Measurements from ENCODE around the gene TCF15. TPM values are rescaled to one million over a fixed set of nuclear protein-coding genes. Genes with fewer than 3 reads are reported as not detected.
A peak's percentile ranks its signal among the peaks of the same experiment; 100 is the strongest.

Gene TCF15
- total and polyA plus RNA-seq, 2 of the 8 experiments (the other 6 are each of a cell fraction or from before 2014, with no cell fraction given) = 3.7 to 6.9 TPM

- H2BK120ac ChIP-seq (replicated peaks; ENCODE audit: low read depth, low read length) = no peak overlapping the region
- POLR2A ChIA-PET (ENCODE audit: partially characterized antibody) = interaction anchor here (0.7 to 1.1 kb wide), 4 partner anchors 60 to 161 kb away, joined by 3 read pairs; no protein-coding TSS in a partner anchor
- H3K18ac ChIP-seq (ENCODE audit: extremely low read depth, low read length) = no peak overlapping the region
- H3K9ac ChIP-seq (replicated peaks in 1 of 4; ENCODE audit: extremely low read depth in 1 of 4, low read depth in 3 of 4, low read length in 3 of 4) = no peak overlapping the region
- H2BK20ac ChIP-seq (ENCODE audit: low read length) = no peak overlapping the region
- no peaks in the 10 kb centered on the region for H4K20me1 ChIP-seq (replicated peaks in 1 of 2; ENCODE audit: control insufficient read depth in 1 of 2, insufficient read depth in 2 of 2, low read length in 2 of 2)
- peak overlapping the region in 1 of 4 experiments; percentile 45; a peak in 1 of 8 replicates for H3K4me3 ChIP-seq (ENCODE audit: extremely low read depth in 1 of 4, insufficient read depth in 2 of 4, low read depth in 3 of 4, low read length in 4 of 4)
- H3K9me3 ChIP-seq (ENCODE audit: insufficient read depth in 2 of 2, low read depth in 1 of 2, low read length in 1 of 2) = no peaks in the 10 kb centered on the region
- peaks cover 0 to 4% (median 1%) of the 10 kb centered on the region in 4 experiments; a peak in 2 of 7 replicates for H3K4me1 ChIP-seq (replicated peaks in 1 of 4; ENCODE audit: control insufficient read depth in 3 of 4, insufficient read depth in 4 of 4, low read length in 3 of 4)
- no peak overlapping the region for H4K91ac ChIP-seq (replicated peaks; ENCODE audit: insufficient read length, low read length)
- H3K4ac ChIP-seq (replicated peaks; ENCODE audit: insufficient read length, low read depth, low read length) = no peak overlapping the region
- peak overlapping the region; percentile 41; the same call in 1 of the 2 replicates for H4K8ac ChIP-seq (ENCODE audit: extremely low read depth, insufficient read depth, low read length)
- H3K14ac ChIP-seq (ENCODE audit: insufficient read length) = no peak overlapping the region
- no peak overlapping the region for H3K23ac ChIP-seq (ENCODE audit: insufficient read length)
- no peak overlapping the region for H2AFZ ChIP-seq (ENCODE audit: low read length)
- H3K4me2 ChIP-seq (ENCODE audit: insufficient read depth in 1 of 2, low read depth in 2 of 2, low read length in 2 of 2) = peak overlapping the region; percentile 4 to 36; a peak in 2 of 4 replicates
- no peaks in the 10 kb centered on the region for H3K23me2 ChIP-seq (ENCODE audit: low read depth, low read length)
- H3K79me2 ChIP-seq (ENCODE audit: control insufficient read depth in 1 of 2, insufficient read depth in 2 of 2, low read length in 2 of 2) = no peaks in the 10 kb centered on the region
- no peak overlapping the region for H4K5ac ChIP-seq (ENCODE audit: insufficient read length, low read depth, low read length)
- DNase-seq (ENCODE audit: low read depth in 1 of 2, low spot score in 2 of 2) (no peak), FAIRE-seq (no peak)
- H3K56ac ChIP-seq (replicated peaks; ENCODE audit: insufficient read length, low read depth, low read length) = no peak overlapping the region
- H3K27ac ChIP-seq (ENCODE audit: low read depth, low read length) = no peak overlapping the region
- H2BK12ac ChIP-seq (ENCODE audit: low read depth, low read length) = no peak overlapping the region
- no peaks in the 10 kb centered on the region for H3K27me3 ChIP-seq (replicated peaks in 1 of 4; ENCODE audit: control insufficient read depth in 3 of 4, extremely low read depth in 1 of 4, insufficient read depth in 3 of 4, low read length in 3 of 4)
- 26% methylated on average over 22 of the region's 57 CpGs; no CpG with 5 or more reads in 1 of the 2 experiments for WGBS, 2 experiments (ENCODE audit: extremely low coverage in 1 of 2, insufficient coverage in 1 of 2, insufficient read length in 1 of 2, insufficient replicate concordance in 2 of 2, low coverage in 1 of 2, low lambda C conversion rate in 2 of 2, missing lambda C conversion rate in 1 of 2)
- TF ChIP-seq SP1 (IDR thresholded peaks at IDR 0.05; ENCODE audit: low read depth, low read length) = no peak
- no peak for TF ChIP-seq EGR1 (IDR thresholded peaks at IDR 0.05; ENCODE audit: borderline replicate concordance, low read depth, low read length)
- TF ChIP-seq CREB1 (IDR thresholded peaks at IDR 0.05) = 0 out of 2 replicates have a peak, but pooled peaks have one; percentile 51
- no peak for TF ChIP-seq GTF2F1 (IDR thresholded peaks at IDR 0.05; ENCODE audit: borderline replicate concordance, low read depth, low read length)
- TF ChIP-seq BCL11A (IDR thresholded peaks at IDR 0.05; ENCODE audit: low read depth in 2 of 2, low read length in 2 of 2) = no peak
- no peak overlapping the region for H2BK15ac ChIP-seq (ENCODE audit: low read length)
- peaks cover 3 to 7% (median 4%) of the 10 kb centered on the region in 4 experiments; a peak in 6 of 8 replicates for H3K36me3 ChIP-seq (ENCODE audit: control insufficient read depth in 2 of 4, insufficient read depth in 4 of 4, low read length in 3 of 4)
- no peak overlapping the region for H2AK5ac ChIP-seq (ENCODE audit: low read depth, low read length)
- H3K79me1 ChIP-seq (ENCODE audit: low read depth, low read length) = no peaks in the 10 kb centered on the region
- H2BK5ac ChIP-seq (ENCODE audit: low read depth, low read length) = no peak overlapping the region
- CTCF ChIA-PET (ENCODE audit: partially characterized antibody) = interaction anchor here (0.5 to 11.0 kb wide), 12 partner anchors 13 to 1956 kb away, joined by 3 to 157 read pairs (median 4); partner anchors contain the start of gene CSNK2A1
Measured at GRCh38 chr20:642398-643174, 32.5 kb upstream of the TCF15 start.

Data from H1 (cell line).